Mononuclear cell (primary cell): ENCODE measurements around the gene LAMC1. TPM values are rescaled to one million over a fixed set of nuclear protein-coding genes. Genes with fewer than 3 reads are reported as not detected.

ENCODE experiments used
- H3K27me3 ChIP-seq: 2 replicates; pipeline ENCODE4 v1.6.0; 2011; ENCODE audit warnings: low read length, control low read depth; ENCODE audit not compliant: insufficient read depth
- H3K4me1 ChIP-seq: 2 replicates; pipeline ENCODE4 v1.5.1; 2011; ENCODE audit warnings: mild to moderate bottlenecking, low read length, control low read depth; ENCODE audit not compliant: insufficient read depth
- H3K4me3 ChIP-seq: 2 replicates; pipeline ENCODE4 v1.5.1; 2011; ENCODE audit warnings: mild to moderate bottlenecking, low read length, moderate library complexity
- H3K9me3 ChIP-seq: 2 replicates; pipeline ENCODE4 v1.5.1; 2011; ENCODE audit warnings: low read depth, mild to moderate bottlenecking, control low read depth, low read length
- total RNA-seq: library from RNA; depleted of rRNA; stranded (reverse); fragments of >200 nt; gene quantifications from one replicate; pipeline ENCODE4 v1.2.3, GENCODE V29; 2012

The LAMC1 gene
- 2.6 TPM for total RNA-seq

DNA sequence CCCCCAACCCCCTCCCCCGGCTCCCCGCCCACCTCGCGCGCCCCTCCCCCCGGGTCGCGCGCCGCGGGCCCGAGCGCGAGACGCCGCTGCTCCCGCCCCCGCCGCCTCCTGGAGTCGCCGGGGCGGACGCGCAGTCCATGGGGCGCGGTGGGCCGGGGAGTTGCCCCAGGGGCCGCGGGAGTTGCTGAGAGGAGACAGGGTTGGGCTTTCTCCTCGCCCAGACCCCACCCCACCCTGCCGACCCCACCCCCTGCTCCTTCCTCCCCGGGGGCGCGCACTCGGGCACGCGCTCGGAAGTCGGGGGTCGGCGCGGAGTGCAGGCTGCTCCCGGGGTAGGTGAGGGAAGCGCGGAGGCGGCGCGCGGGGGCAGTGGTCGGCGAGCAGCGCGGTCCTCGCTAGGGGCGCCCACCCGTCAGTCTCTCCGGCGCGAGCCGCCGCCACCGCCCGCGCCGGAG, at the start of gene LAMC1:
Gene LAMC1, plus strand, starts transcription at position 275 of the 455 bp plus-strand sequence. CDS start 297 bp downstream, outside the sequence.
- Histone ChIP-seq H3K9me3 (no peaks in the 10 kb centered on the region), H3K4me1 (peaks cover 16% of the 10 kb centered on the region), H3K4me3 (peak within 1 kb of the TSS; percentile 46), H3K27me3 (peaks cover 57% of the 10 kb centered on the region)

DNA sequence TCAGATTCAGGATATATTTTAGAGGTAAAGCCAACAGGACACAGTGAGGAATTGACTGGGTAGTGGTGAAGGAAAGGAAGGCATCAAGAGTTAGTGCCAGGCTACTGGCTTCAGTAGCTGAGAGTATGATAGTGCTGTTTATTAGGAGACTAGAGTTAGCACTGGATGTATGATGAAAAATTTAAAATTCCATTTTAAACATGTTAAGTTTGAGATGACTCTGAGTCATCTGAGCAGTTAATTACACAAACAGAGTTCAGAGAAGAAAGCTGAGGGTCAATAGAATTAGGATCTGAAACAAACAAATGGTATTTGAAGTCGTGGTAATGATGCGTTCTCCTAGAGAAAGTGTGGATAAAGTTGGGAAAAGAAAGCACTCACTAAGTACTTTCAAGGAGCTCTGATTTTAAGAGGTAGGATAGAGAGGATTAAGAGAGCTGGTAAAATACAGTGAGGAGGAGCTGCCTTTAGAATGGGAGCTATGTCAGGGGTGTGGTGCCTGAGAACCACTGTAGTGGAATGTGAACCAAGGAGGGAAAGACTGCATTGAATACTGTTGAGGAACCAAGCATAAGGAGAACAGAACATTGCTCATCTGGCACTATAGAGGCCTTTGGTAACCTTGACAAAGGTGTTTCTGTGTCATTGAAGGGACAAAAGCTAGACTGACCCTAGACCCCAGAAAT, 48.6 kb upstream of the LAMC1 start:
- Histone ChIP-seq H3K9me3 (no peaks in the 10 kb centered on the region), H3K4me3 (no peak overlapping the region), H3K4me1 (no peaks in the 10 kb centered on the region), H3K27me3 (peaks cover 8% of the 10 kb centered on the region)

GRCh38 chr1:182977480-182977879, 45.7 kb upstream of the LAMC1 start:
- Histone ChIP-seq H3K4me1 (no peaks in the 10 kb centered on the region), H3K27me3 (peaks cover 2% of the 10 kb centered on the region), H3K4me3 (no peak overlapping the region), H3K9me3 (no peaks in the 10 kb centered on the region)

DNA sequence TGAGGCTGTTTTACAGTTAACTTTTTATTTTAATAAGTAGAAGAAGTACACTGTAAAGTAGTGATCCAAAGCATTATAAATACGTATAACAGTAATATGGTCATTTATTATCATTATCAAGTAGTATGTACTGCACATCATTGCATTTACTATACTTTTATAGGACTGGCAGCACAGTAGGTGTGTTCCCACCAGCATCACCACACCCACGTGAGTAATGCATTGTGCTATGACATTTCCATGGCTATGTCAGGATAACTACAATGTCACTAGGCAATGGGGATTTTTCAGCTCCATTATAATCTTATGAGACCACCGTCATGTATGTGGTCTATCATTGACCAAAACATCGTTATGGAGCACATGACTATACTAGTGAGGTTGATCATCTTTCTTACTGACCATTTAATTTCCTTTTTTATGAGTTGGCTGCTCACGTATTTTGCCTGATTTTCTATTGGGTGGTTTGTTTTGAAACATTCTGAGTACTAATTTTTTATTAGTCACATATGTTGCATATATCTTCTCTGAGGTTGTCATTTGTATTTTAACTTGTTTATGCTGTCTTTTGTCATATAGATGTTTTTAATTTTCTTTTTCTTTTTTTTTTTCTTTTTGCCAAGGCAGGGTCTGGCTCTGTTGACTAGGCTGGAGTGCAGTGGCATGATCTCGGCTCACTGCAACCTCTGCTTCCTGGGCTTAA, 44.9 kb upstream of the LAMC1 start:
- H3K4me1 ChIP-seq, result no peaks in the 10 kb centered on the region
- H3K4me3 ChIP-seq, result no peak overlapping the region
- no peaks in the 10 kb centered on the region for H3K9me3 ChIP-seq
- H3K27me3 ChIP-seq, result peaks cover 2% of the 10 kb centered on the region

DNA sequence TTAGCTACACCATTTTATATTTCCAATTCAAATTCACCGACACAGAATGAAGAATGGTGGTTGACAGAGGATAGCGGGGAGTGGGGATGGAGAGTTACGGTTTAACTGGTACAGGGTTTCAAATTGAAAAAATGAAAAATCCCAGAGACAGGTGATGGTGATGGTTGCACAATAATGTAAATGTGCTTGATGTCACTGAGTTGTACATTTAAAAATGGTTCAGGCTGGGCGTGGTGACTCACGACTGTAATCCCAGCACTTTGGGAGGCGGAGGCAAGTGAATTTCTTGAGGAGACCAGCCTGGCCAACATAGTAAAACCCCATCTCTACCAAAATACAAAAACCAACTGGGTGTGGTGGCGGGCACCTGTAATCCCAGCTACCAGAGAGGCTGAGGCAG, 39.1 kb upstream of the LAMC1 start:
- Histone ChIP-seq H3K27me3 (no peaks in the 10 kb centered on the region), H3K9me3 (no peaks in the 10 kb centered on the region), H3K4me1 (no peaks in the 10 kb centered on the region), H3K4me3 (no peak overlapping the region)

GRCh38 chr1:182984621-182985020, 38.6 kb upstream of the LAMC1 start:
- Histone ChIP-seq H3K27me3 (no peaks in the 10 kb centered on the region), H3K4me3 (no peak overlapping the region), H3K4me1 (no peaks in the 10 kb centered on the region), H3K9me3 (no peaks in the 10 kb centered on the region)

DNA sequence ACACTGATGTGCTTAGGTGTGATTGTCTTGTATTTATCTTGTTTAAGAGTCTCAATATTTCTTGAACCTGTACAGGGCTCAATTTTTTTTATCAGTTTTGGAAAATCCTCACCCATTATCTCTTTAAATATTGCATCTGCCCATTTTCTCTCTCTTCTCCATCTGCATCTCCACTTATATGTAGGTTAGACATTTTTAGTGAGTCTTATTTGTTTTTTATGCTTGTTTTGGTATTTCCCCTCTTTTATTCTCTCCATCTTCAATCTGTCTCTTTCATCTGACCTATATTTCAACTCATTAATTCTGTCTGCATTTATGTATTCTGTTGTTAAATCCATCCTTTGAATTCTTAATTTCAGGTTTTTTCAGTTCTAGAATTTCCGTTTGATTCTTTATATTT, 37.3 kb upstream of the LAMC1 start:
- Histone ChIP-seq H3K27me3 (no peaks in the 10 kb centered on the region), H3K4me3 (no peak overlapping the region), H3K4me1 (no peaks in the 10 kb centered on the region), H3K9me3 (no peaks in the 10 kb centered on the region)

- no peaks in the 10 kb centered on the region for H3K27me3 ChIP-seq
- H3K9me3 ChIP-seq, result no peaks in the 10 kb centered on the region
- no peaks in the 10 kb centered on the region for H3K4me1 ChIP-seq
Measured at GRCh38 chr1:182990413-182991144, 32.6 kb upstream of the LAMC1 start.

DNA sequence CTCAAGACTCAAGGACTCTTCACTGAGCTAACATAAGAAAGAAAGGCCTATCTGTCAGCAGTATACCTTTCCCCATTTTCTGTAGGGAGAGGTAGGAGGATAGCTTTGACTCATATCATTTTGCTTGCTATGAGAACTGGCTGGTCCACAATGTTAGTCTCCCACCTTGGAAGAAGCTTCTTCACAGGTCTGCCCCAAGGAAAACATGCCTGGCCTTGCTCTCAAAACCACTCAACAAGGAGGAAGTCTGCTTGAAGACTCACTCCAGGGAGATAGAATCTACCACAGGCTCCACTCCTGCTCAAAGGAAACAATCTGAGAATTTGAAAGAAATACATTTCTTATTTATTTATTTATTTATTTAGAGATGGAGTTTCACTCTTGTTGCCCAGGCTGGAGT, 29.5 kb upstream of the LAMC1 start:
- no peaks in the 10 kb centered on the region for H3K9me3 ChIP-seq
- H3K27me3 ChIP-seq, result no peaks in the 10 kb centered on the region
- H3K4me3 ChIP-seq, result no peak overlapping the region
- no peaks in the 10 kb centered on the region for H3K4me1 ChIP-seq

More at GRCh38 chr1:182990413-182991144, 32.6 kb upstream of the LAMC1 start:
- no peak overlapping the region for H3K4me3 ChIP-seq

DNA sequence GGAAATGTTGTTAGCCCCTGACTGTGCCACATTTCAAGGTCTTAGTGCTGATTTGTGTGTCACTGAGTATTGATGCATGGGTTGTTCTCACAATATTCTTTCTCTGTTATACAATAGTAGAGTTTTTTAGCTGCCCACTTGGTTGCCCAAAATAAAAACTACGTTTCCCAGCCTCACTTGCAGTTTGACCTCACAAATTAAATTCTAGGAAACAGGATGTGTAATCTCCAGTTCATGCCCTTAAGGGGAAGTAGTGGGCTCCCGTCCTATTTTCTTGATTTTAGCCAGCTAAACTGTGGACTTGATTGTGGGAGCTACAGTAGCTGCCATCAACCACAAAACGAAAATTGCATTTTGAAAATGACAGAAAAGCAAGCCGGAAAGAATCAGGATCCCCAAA, 27.3 kb upstream of the LAMC1 start:
- Histone ChIP-seq H3K9me3 (no peaks in the 10 kb centered on the region), H3K4me1 (no peaks in the 10 kb centered on the region), H3K27me3 (no peaks in the 10 kb centered on the region), H3K4me3 (no peak overlapping the region)

DNA sequence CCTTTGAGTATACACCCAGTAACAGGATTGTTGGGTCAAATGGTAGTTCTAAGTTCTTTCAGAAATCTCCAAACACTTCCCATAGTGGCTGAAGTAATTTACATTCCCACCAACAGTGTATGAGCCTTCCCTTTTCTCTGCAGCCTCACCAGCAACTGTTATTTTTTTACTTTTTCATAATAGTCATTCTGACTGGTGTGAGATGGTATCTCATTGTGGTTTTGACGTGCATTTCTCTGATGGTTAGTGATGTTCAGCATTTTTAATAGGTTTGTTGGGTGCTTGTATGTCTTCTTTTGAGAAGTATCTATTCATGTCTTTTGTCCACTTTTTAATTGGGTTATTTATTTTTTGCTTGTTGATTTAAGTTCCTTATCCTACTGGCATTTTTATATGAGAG, 26.4 kb upstream of the LAMC1 start:
- no peaks in the 10 kb centered on the region for H3K9me3 ChIP-seq
- H3K4me3 ChIP-seq, result no peak overlapping the region
- no peaks in the 10 kb centered on the region for H3K4me1 ChIP-seq
- no peaks in the 10 kb centered on the region for H3K27me3 ChIP-seq

- Histone ChIP-seq H3K4me1 (no peaks in the 10 kb centered on the region), H3K4me3 (no peak overlapping the region), H3K9me3 (no peaks in the 10 kb centered on the region), H3K27me3 (no peaks in the 10 kb centered on the region)
Measured at GRCh38 chr1:182998482-182998881, 24.7 kb upstream of the LAMC1 start.

- Histone ChIP-seq H3K4me3 (no peak overlapping the region), H3K9me3 (no peaks in the 10 kb centered on the region), H3K27me3 (peaks cover 3% of the 10 kb centered on the region), H3K4me1 (no peaks in the 10 kb centered on the region)
Measured at GRCh38 chr1:183000167-183000962, 22.9 kb upstream of the LAMC1 start.

DNA sequence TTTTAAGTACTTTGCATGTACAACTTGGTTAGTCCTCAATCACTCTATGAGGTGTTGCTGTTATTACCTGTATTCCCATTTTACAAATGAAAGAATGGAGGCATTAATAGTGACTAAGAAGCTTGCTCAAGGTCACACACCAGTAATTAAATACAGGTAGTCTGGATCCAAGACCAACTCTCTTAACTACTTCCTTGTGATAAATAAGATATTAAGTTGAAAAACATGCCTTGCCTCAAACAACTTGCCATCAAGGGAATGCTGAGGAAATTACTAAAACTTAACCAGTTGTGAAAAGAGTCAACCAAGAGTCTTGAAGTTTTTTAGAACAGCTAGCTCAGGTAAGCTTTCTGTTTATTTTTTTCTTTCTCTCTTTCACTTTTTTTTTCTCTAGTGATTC, 21.0 kb upstream of the LAMC1 start:
- Histone ChIP-seq H3K27me3 (peaks cover 3% of the 10 kb centered on the region), H3K4me1 (no peaks in the 10 kb centered on the region), H3K4me3 (no peak overlapping the region), H3K9me3 (no peaks in the 10 kb centered on the region)

DNA sequence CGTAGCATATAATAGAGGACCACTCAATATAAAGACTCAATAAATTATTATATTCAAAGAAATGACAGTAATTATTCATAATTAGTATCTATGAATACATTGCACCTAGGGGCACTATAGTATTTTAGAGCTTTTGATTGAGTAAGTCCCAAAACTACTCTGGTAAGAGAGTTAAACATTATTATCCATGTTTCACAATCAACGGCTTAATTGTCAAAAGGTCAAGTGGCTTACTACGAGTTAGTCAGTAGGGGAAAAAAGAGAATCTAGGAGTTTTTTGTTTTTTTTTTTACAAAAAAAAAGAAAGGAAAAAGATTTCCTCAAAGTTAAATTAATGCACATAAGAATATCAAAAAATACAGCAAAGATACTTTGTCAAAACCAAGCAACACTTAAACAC, 20.4 kb upstream of the LAMC1 start:
- H3K4me1 ChIP-seq, result no peaks in the 10 kb centered on the region
- no peaks in the 10 kb centered on the region for H3K9me3 ChIP-seq
- no peak overlapping the region for H3K4me3 ChIP-seq
- peaks cover 3% of the 10 kb centered on the region for H3K27me3 ChIP-seq
